ENCODE data around the gene CD46.

GRCh38 chr1:207806531-207807325 is 54.9 kb downstream of the CD46 start:
- TF ChIP-seq CTCF (IDR thresholded peaks at IDR 0.05) (no peak), POLR2A (IDR thresholded peaks at IDR 0.05) (no peak)
